ENCODE measurements around the gene NCKAP5. TPM values are rescaled to one million over a fixed set of nuclear protein-coding genes. Genes with fewer than 3 reads are reported as not detected.
A peak's percentile ranks its signal among the peaks of the same experiment; 100 is the strongest.

Gene NCKAP5
- total RNA-seq, 3 donors from 2014 or later: 1.9 to 6.3 (median 2.3) TPM

DNA sequence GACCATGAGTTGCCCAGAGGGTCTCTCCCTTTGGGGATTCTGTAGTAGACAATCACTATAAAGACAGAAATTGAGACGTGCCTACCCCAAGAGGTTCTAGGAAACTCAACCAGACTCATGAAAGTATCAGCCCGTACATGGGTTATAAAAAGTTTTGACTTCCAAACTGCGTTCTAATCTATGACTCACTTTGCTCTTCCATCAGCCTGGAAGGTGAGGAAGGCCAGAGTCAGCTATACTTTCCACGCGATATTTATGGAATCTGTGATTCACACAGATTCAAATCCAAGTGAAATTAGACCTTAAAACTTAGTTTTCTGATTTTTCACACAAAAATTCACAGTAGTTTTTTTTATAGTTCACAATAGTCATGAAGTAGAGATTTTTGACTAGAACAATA, 890.6 kb downstream of the NCKAP5 start:
- Histone ChIP-seq H3K4me1 (ENCODE audit: low read depth) (no peaks in the 10 kb centered on the region), H3K9me3 (no peaks in the 10 kb centered on the region), H3K36me3 (ENCODE audit: low read depth) (no peaks in the 10 kb centered on the region), H3K4me3 (no peak overlapping the region)
- DNase-seq (no peak), ATAC-seq (no peak)
- intact Hi-C loops (cut with DNase I, micrococcal nuclease): no loop called here
- TF ChIP-seq, protein P1, sequence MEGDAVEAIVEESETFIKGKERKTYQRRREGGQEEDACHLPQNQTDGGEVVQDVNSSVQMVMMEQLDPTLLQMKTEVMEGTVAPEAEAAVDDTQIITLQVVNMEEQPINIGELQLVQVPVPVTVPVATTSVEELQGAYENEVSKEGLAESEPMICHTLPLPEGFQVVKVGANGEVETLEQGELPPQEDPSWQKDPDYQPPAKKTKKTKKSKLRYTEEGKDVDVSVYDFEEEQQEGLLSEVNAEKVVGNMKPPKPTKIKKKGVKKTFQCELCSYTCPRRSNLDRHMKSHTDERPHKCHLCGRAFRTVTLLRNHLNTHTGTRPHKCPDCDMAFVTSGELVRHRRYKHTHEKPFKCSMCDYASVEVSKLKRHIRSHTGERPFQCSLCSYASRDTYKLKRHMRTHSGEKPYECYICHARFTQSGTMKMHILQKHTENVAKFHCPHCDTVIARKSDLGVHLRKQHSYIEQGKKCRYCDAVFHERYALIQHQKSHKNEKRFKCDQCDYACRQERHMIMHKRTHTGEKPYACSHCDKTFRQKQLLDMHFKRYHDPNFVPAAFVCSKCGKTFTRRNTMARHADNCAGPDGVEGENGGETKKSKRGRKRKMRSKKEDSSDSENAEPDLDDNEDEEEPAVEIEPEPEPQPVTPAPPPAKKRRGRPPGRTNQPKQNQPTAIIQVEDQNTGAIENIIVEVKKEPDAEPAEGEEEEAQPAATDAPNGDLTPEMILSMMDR (IDR thresholded peaks at IDR 0.05): no peak

DNA sequence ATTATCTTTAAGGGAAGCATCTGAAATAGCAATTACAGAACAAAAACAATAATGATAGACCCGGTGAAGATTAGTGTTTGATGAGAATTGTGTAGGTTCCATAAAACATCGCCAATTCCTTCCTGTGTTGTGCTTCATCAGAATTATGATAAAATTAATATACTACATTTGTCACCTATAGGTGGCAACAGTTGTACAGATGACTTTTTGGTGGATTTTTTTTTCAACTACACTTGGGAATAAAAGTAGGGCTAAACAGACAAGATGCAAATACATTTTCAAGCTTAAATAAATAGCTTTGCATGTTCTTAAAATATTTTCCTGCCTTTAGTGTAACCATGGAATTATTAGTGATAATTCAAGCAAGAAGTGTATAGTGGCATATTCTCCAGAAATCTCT, 891.3 kb downstream of the NCKAP5 start:
- TF ChIP-seq, protein P1 (IDR thresholded peaks at IDR 0.05): no peak
- intact Hi-C loops (cut with DNase I, micrococcal nuclease): no loop called here
- ATAC-seq (no peak), DNase-seq (no peak)
- H3K4me1 ChIP-seq (ENCODE audit: low read depth): no peaks in the 10 kb centered on the region
- no peak overlapping the region for H3K4me3 ChIP-seq
- no peaks in the 10 kb centered on the region for H3K36me3 ChIP-seq (ENCODE audit: low read depth)
- H3K9me3 ChIP-seq: no peaks in the 10 kb centered on the region

DNA sequence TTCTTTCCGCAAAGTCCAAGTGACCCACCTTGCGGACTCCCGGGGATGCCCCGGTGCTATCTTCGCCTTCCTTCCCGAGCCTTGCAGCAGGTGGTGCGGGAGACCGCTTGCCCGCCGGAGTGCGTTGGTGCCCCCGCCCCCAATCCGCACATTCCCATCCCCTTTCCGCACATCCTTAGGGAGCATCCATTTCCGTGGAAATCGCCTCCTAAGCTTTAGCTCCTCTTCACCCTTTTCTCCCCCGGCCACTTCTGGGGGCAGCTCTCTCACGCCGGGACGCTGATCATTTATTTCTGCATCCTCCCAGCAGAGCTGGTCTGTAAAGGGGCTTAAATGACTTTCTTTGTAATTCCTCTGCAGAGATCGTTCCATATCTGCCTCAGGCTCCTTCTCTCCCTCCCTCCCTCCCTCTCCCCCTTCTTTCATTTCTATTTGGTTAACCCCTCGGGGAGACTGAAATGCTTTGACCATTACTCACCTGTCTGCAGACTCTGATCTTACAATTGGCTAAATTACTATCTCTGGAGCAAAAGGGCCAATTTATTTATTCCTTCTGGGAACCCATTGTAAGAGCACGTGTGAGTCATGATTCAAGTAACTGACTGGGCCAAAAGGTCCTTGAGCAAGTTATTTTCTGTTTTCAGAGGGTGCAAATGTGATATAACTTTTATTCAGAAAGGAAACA, 897.0 kb downstream of the NCKAP5 start:
- TF ChIP-seq, protein P1 (IDR thresholded peaks at IDR 0.05): no peak
- peaks cover 12% of the 10 kb centered on the region for H3K4me1 ChIP-seq (ENCODE audit: low read depth)
- ATAC-seq: no peak
- intact Hi-C loops (cut with DNase I, micrococcal nuclease): no loop called here
- no peaks in the 10 kb centered on the region for H3K9me3 ChIP-seq
- no peaks in the 10 kb centered on the region for H3K36me3 ChIP-seq (ENCODE audit: low read depth)
- DNase-seq: no peak
- no peak overlapping the region for H3K4me3 ChIP-seq

DNA sequence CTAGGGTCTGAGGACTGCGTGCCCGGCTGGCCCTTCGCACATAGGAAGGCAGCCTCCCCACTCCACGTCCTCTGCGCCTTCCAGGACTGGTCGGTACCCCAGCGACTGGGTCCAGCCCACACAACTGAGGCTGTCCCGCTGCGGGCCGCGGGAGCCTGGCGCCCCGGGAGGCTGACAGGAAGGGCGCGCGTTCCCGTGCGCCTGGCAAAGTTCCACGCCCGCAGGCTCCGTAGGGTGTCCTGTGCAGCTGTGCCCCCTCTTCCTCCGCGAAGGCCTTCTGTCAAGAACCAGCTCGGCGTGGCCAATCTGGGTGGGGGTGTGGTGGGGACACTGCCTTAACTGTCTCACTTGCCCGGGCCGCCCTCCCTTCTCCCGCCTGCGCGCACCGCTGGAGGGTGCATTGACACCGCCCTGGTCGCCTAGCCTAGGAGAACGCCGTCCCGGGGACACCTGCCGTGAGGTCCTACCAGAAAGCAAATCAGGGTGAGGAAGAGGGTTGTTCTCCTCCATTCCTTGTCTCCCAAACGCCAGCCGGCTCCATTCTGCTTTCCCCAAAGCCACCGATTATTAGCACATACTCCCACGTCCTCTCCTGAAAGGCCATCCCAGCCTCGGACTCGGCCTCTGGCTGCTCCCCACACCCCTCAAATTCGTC, 897.6 kb downstream of the NCKAP5 start:
- Histone ChIP-seq H3K36me3 (ENCODE audit: low read depth) (no peaks in the 10 kb centered on the region), H3K4me3 (no peak overlapping the region), H3K4me1 (ENCODE audit: low read depth) (peaks cover 12% of the 10 kb centered on the region), H3K9me3 (no peaks in the 10 kb centered on the region)
- peak; percentile 60 for ATAC-seq
- intact Hi-C loops (cut with DNase I, micrococcal nuclease): no loop called here
- TF ChIP-seq, protein P1 (IDR thresholded peaks at IDR 0.05): no peak
- DNase-seq: peak; percentile 14 to 50 (median 39)

DNA sequence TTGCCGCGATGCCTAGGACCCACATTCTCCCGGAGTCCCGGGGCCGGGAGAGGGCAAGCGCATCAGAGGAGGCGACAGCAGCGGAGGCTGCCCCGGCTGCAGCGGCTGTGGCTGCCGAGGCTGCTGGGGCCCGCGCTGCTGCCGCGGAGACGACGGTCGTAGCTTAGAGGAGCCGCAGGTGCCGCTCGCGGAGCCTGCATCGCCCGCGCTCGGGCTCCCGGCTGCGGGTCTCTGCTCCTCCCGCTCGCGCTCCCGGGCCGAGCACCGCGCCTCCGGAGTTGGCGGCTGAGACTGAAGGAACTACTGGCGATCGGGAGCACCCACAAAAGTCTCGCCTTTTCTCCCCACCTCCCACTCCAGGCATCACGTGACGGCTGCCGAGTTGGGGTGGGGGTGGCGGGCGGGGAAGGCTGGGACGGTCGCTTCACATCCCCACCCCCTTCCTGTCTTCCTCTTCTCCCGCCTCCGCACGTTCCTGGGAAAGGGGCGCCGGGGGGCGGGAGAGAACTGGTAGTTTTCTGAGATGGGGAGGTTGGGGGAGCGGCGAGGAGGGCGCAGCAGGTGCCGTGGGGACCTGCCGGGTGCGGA, 898.3 kb downstream of the NCKAP5 start, which contains the start of gene LYPD1:
LYPD1 (minus strand) TSS at position 298 of the 588 bp plus-strand sequence; CDS start at position 25, 273 bp downstream.
- ATAC-seq (peak; percentile 71), DNase-seq (peak in 1 of 3 donors; percentile 30)
- Histone ChIP-seq H3K9me3 (no peaks in the 10 kb centered on the region), H3K4me3 (no peak within 1 kb of the TSS), H3K36me3 (ENCODE audit: low read depth) (no peaks in the 10 kb centered on the region), H3K4me1 (ENCODE audit: low read depth) (peaks cover 12% of the 10 kb centered on the region)
- TF ChIP-seq, protein P1 (IDR thresholded peaks at IDR 0.05): no peak
- intact Hi-C loops (cut with DNase I, micrococcal nuclease): no loop called here
